Ramos (cell line): Measurements from ENCODE around the gene MMP24.

ENCODE experiments used
- in situ Hi-C: fragments of 300-500 bp; cut with MboI; formaldehyde crosslinking; loops from one replicate; pipeline ENCODE4 v1.14.3; 2022; ENCODE audit warnings: low sequenced_read_pairs; ENCODE audit not compliant: unreplicated experiment

MMP24 gene

GRCh38 chr20:35275741-35276251, 49.3 kb downstream of the MMP24 start:
- in situ Hi-C loops, result no loop called here

GRCh38 chr20:35276408-35276807, 49.9 kb downstream of the MMP24 start:
- in situ Hi-C loops, result no loop called here

- in situ Hi-C loops, result no loop called here
Measured at GRCh38 chr20:35277127-35277526, 50.6 kb downstream of the MMP24 start.

- in situ Hi-C loops, result no loop called here
Measured at GRCh38 chr20:35277531-35278395, 51.3 kb downstream of the MMP24 start, which contains the start of gene MMP24OS. Gene MMP24OS, minus strand, starts transcription at chr20:35278122. Its CDS starts 193 bp downstream, at chr20:35277929.

GRCh38 chr20:35279040-35279439, 52.5 kb downstream of the MMP24 start:
- in situ Hi-C loops, result no loop called here

GRCh38 chr20:35279533-35280174, 53.2 kb downstream of the MMP24 start:
- in situ Hi-C loops, result no loop called here

GRCh38 chr20:35280523-35280922, 54.0 kb downstream of the MMP24 start:
- in situ Hi-C loops, result no loop called here

- in situ Hi-C loops, result no loop called here
Measured at GRCh38 chr20:35281506-35282101, 55.1 kb downstream of the MMP24 start.

- in situ Hi-C loops, result no loop called here
Measured at GRCh38 chr20:35283441-35284266, 57.2 kb downstream of the MMP24 start.

- in situ Hi-C loops, result no loop called here
Measured at GRCh38 chr20:35284267-35284991, 57.9 kb downstream of the MMP24 start, which contains the start of gene EIF6. Gene EIF6, minus strand, starts transcription at chr20:35284772. Its CDS starts 285 bp downstream, at chr20:35284487.

GRCh38 chr20:35284992-35285805, 58.7 kb downstream of the MMP24 start:
- in situ Hi-C loops, result no loop called here

GRCh38 chr20:35285806-35286076, 59.3 kb downstream of the MMP24 start:
- in situ Hi-C loops, result no loop called here

- in situ Hi-C loops, result no loop called here
Measured at GRCh38 chr20:35286077-35286898, 59.8 kb downstream of the MMP24 start.

GRCh38 chr20:35286899-35287508, 60.5 kb downstream of the MMP24 start:
- in situ Hi-C loops, result no loop called here

GRCh38 chr20:35287509-35288324, 61.2 kb downstream of the MMP24 start:
- in situ Hi-C loops, result no loop called here

- in situ Hi-C loops, result no loop called here
Measured at GRCh38 chr20:35288325-35289060, 62.0 kb downstream of the MMP24 start.
